Measurements from ENCODE around the gene LRRC3C.

Gene LRRC3C

DNA sequence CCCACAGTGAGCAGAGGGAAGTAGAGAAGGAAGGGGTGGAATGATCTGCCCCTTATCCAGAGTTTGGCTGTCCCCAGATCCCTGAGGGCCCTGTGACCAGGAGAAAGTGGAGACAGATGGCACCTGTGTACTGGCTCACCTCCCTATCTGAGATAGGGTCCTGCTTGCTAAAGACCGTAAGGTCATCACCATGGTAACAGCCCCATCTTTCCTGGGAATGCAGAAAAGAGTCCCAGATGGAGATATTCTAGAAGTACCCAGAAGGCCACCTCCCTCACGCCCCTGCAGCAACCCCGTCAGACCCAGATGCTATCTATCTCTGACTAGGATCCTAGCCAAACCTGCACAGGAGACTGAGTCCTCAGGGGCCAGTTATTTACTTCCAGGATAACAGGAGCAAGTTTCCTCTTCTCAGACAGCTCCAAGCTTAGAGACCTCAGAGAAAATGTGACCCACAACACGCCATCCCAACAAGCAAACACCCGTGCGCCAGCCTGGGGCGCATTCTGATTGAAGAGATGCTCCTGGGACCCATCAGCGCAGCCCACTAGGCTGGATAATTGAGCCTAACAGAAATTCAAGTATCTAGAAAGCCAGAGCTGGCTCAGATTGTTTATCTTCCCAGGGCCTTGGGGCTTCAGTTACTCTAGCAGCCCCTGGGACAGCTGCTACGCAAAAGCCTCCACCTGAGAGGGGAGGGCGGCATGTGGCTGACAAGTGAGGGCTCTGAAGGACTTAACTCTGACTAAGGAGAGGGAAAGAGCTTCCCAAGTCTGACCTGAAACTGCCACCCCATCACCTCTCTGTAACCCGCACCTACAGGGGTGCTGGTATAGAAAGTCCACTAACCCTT is 2.0 kb upstream of the LRRC3C start:
- DNase-seq (ENCODE audit: extremely low read depth, insufficient read length) = no peak
- H3K36me3 ChIP-seq (ENCODE audit: control insufficient read depth, insufficient read depth, low read length) = peaks cover 26% of the 10 kb centered on the region
- H3K4me3 ChIP-seq (replicated peaks; ENCODE audit: low read depth, low read length) = peak overlapping the region; percentile 91
- no peaks in the 10 kb centered on the region for H3K27me3 ChIP-seq (replicated peaks; ENCODE audit: control insufficient read depth, insufficient read depth, low read length)
- TF ChIP-seq, protein P1, sequence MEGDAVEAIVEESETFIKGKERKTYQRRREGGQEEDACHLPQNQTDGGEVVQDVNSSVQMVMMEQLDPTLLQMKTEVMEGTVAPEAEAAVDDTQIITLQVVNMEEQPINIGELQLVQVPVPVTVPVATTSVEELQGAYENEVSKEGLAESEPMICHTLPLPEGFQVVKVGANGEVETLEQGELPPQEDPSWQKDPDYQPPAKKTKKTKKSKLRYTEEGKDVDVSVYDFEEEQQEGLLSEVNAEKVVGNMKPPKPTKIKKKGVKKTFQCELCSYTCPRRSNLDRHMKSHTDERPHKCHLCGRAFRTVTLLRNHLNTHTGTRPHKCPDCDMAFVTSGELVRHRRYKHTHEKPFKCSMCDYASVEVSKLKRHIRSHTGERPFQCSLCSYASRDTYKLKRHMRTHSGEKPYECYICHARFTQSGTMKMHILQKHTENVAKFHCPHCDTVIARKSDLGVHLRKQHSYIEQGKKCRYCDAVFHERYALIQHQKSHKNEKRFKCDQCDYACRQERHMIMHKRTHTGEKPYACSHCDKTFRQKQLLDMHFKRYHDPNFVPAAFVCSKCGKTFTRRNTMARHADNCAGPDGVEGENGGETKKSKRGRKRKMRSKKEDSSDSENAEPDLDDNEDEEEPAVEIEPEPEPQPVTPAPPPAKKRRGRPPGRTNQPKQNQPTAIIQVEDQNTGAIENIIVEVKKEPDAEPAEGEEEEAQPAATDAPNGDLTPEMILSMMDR (IDR thresholded peaks at IDR 0.05; ENCODE audit: insufficient read depth, low read length, poor library complexity, severe bottlenecking) = no peak

DNA sequence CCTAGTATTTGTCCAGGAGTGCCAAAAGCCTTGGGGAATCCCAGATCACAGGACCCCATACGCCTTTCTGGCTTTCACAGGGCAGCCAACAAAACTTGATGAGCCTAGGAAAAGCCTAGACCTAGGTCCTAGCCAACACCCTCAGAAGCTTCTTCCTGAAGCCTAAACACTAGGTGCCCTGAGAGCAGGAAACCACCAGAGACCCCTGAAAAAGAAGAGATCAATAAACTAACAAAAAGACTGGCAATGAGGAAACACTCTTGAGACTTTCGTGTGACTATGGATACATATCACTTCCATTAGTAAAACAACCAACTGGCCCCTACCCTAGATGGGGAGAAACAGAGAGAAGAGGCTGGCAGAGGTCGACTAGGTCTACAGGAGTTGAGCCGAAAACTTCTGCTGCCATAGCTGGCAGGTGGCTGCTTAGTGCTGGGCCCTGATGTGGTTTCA is 1.4 kb upstream of the LRRC3C start:
- peak overlapping the region; percentile 91 for H3K4me3 ChIP-seq (replicated peaks; ENCODE audit: low read depth, low read length)
- no peak for DNase-seq (ENCODE audit: extremely low read depth, insufficient read length)
- H3K36me3 ChIP-seq (ENCODE audit: control insufficient read depth, insufficient read depth, low read length) = peaks cover 26% of the 10 kb centered on the region
- TF ChIP-seq, protein P1 (IDR thresholded peaks at IDR 0.05; ENCODE audit: insufficient read depth, low read length, poor library complexity, severe bottlenecking) = no peak
- no peaks in the 10 kb centered on the region for H3K27me3 ChIP-seq (replicated peaks; ENCODE audit: control insufficient read depth, insufficient read depth, low read length)

DNA sequence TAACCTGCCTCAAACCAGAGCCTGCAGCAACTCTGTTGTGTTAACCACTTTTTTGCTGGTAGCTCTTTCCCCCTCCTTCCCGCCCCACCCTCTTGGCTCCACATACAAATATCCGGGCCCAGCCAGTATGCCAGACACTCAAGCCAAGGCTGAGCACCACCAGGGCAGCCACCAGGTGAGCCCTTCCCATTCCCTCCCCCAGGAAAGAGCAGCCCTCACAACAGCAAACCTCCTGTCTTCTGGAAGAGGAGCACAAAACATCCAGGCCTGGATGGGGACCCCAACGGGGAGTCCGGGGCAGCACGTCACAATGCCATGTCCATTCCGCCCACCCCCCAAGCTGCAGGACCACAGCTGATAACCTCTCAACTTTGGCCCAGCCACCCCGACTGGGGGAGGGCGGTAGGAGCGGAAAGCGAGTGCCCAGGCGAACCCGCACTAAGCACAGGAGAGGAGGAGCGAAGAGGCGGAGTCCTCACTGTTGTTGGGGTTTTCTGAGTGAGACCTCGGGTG is 888 bp upstream of the LRRC3C start:
- TF ChIP-seq, protein P1 (IDR thresholded peaks at IDR 0.05; ENCODE audit: insufficient read depth, low read length, poor library complexity, severe bottlenecking) = no peak
- H3K36me3 ChIP-seq (ENCODE audit: control insufficient read depth, insufficient read depth, low read length) = peaks cover 25% of the 10 kb centered on the region

DNA sequence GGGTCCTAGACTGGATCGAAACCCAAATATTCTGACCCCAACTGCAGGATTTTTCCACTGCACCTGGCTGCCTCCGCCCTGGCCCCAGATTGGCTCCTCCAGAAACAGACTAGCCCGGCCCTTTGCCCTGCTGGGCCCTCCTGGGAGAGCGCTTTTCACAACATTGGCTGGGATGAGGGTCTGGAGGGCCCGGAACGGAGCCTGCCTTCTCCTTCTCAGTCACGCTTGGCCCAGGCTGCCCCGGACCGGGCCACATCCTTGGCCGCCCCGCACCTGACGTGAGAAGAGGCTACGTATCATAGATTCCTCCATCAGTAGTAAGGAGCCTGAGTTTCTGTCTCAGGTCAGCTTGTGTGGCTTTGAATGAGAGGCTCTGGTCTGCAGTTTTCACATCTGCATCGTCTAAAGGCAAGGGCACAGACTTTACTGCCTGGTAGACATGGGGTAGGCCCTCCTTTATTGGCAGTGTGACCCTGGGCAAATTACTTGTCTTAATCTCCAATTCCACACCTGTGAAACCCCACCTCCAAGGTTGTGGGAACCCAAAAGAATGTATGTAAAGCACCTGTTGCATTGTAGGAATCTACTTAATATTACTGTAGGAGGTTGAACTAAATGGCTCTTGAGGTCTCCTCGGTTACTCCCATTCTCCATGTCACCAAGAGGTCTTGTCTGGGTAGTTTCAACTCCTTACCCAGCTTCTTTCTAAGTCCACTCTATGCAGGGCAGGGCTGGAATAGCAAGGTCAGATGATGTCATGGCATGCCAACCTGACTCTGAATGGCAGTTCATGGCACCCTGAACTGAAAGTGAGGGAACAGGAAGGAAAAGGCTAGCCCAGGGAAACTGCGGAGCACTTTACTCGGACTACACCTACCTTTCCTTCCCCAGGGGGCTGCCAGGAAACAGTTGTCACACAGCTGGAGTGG is 661 bp downstream of the LRRC3C start:
- no peaks in the 10 kb centered on the region for H3K27me3 ChIP-seq (replicated peaks; ENCODE audit: control insufficient read depth, insufficient read depth, low read length)
- DNase-seq (ENCODE audit: extremely low read depth, insufficient read length) = peak; percentile 39
- H3K36me3 ChIP-seq (ENCODE audit: control insufficient read depth, insufficient read depth, low read length) = peaks cover 12% of the 10 kb centered on the region
- TF ChIP-seq, protein P1 (IDR thresholded peaks at IDR 0.05; ENCODE audit: insufficient read depth, low read length, poor library complexity, severe bottlenecking) = no peak
- peak overlapping the region; percentile 91 for H3K4me3 ChIP-seq (replicated peaks; ENCODE audit: low read depth, low read length)

More for the DNA sequence above, 888 bp upstream of the LRRC3C start:
- Histone ChIP-seq H3K27me3 (replicated peaks; ENCODE audit: control insufficient read depth, insufficient read depth, low read length) (no peaks in the 10 kb centered on the region), H3K4me3 (replicated peaks; ENCODE audit: low read depth, low read length) (peak overlapping the region; percentile 91)
- DNase-seq (ENCODE audit: extremely low read depth, insufficient read length) = peak; percentile 48

DNA sequence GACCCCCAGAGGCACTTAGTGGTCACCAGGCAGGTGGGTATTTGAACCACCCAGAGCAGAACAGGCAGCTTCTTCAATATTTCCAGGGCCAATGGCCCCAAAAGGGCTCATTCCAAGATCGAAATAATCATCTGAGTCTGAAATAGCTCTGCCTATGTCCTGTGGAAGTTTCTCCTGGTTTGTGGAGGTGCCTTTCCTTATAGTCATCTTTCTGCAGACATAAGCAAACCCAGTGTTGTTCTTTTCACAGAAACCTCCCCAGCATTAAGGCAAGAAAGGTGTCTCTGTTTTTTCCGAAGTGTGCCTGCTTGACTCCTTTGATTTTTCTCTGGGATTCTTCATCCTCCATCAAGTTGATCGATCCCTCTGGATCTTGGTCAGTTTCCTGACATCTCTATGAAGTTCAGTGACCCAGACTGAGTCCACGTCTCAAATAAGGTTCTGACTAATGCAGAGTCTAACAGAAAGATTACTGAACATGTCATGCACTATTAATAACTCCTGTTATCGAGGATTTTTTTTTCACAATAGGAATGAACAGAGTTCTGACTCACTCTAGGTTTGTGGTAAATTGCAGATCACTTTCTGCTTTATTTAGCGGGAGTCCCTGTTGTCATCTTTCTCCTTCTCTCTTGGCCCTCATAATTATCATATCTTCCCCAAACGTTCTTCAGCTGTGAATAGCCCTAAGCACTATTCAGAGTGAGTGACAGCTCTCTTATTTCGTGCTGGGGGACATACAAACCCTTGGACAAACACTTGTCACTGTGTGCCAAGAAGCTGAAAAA is 1.5 kb downstream of the LRRC3C start:
- peak; percentile 50 for DNase-seq (ENCODE audit: extremely low read depth, insufficient read length)
- no peaks in the 10 kb centered on the region for H3K27me3 ChIP-seq (replicated peaks; ENCODE audit: control insufficient read depth, insufficient read depth, low read length)
- TF ChIP-seq, protein P1 (IDR thresholded peaks at IDR 0.05; ENCODE audit: insufficient read depth, low read length, poor library complexity, severe bottlenecking) = no peak
- peaks cover 4% of the 10 kb centered on the region for H3K36me3 ChIP-seq (ENCODE audit: control insufficient read depth, insufficient read depth, low read length)
- H3K4me3 ChIP-seq (replicated peaks; ENCODE audit: low read depth, low read length) = peak overlapping the region; percentile 22; the same call in 1 of the 2 replicates

Measured in GM06990 (cell line).